HG03060 (cell line): Measurements from ENCODE around the gene MANBA.

Source experiments
- ATAC-seq: cut with Tn5 transposase; IDR thresholded peaks from one replicate; pipeline ENCODE4 v1.9.1; 2021; ENCODE audit warnings: low read depth, moderate number of reproducible peaks; ENCODE audit not compliant: unreplicated experiment

MANBA gene

DNA sequence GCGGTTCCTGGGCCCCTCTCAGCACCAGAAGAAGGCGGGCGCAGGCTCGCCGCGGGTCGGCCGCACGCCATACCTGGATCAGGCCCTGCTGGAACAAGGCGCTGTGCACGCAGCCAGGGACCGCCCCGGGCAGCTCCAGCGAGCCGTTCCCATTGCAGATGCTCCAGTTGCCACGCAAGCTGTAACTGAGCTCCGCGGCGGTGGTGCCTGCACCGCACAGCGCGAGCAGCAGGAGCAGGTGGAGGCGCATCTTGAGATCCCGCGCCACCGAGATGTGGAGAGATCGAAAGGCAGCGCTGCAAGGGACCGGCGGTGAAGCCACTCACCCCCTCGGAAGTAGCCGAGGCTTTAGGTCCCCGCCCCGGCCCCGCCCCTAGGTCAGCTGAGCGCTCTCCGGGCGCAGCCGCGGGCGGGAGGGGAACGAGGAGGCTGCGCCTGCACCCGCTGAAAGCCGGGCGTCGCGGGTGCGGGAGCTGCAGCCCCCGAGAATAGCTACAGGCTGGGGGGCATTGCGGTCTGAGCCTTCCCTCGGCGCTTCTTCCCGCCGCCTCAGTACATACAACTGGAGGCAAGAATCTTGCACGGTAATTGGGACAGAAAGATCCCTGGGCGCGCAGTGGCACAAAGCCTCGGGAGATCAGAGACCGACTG lies at the start of gene MANBA:
TSS of gene MANBA (minus strand) at position 324 of the 651 bp plus-strand sequence. CDS start at position 250, 74 bp downstream.
- ATAC-seq = peak; percentile 70

DNA sequence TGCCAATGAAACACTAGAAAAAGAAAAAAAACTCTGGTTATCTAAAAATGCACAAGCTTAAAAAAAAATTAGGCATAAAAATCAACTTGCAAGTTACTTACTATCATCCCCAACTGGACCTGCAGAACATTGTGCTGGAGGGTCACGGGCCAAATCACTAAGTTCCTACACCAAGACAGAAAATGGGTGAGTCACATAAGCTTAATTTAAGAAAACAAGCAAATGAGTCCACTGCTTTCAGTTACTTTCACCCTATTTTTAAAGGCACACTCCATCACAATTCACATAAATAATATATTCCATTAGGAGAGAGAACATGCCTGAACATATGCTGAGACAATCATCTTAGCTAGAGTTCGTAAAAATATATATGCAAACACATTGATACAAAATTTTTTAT lies 48.9 kb upstream of the MANBA start:
- ATAC-seq = no peak

- no peak for ATAC-seq
Measured at GRCh38 chr4:102809190-102809589, 48.4 kb upstream of the MANBA start.

DNA sequence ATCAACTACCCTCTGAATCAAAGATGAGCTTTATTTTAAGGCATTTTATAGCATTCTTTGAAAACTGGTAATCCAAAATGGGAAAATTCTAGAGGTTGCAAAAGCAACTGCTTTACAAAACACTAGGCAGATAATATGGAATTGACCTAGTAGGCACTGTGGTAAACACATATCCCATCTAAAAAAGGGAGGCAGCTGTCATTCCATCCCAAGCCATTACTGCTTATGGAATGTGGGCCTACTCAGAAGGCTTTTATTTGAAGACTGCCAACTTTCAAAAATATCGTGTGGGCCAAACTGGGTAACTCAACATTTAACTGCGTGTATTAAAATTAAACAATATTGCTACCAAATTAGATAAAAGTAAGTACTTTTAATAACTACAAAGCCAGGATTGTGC lies 47.2 kb upstream of the MANBA start:
- no peak for ATAC-seq

DNA sequence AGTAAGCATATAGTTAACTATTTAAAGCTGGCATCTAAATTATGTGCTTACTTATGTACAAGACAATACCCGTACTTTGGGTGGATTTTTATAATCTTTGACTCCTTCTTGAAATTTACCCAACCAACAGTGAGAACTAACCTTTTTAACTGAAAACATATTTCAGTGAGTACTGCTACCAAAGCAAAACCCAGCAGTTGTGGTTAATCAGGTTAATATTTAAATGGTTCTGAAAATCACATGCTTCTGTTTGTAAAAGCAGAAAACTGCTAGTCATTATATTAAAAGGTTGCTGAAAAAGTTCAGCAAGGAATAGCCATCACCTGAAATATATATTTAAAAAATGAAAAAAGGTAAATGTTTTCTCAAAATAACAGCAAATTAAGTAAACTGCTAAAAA lies 46.6 kb upstream of the MANBA start:
- ATAC-seq = no peak

- no peak for ATAC-seq
Measured at GRCh38 chr4:102799816-102800215, 39.0 kb upstream of the MANBA start.

- ATAC-seq = no peak
Measured at GRCh38 chr4:102794999-102795398, 34.2 kb upstream of the MANBA start.

GRCh38 chr4:102792361-102792936 lies 31.7 kb upstream of the MANBA start:
- ATAC-seq = no peak

- no peak for ATAC-seq
Measured at GRCh38 chr4:102791318-102791835, 30.6 kb upstream of the MANBA start.

DNA sequence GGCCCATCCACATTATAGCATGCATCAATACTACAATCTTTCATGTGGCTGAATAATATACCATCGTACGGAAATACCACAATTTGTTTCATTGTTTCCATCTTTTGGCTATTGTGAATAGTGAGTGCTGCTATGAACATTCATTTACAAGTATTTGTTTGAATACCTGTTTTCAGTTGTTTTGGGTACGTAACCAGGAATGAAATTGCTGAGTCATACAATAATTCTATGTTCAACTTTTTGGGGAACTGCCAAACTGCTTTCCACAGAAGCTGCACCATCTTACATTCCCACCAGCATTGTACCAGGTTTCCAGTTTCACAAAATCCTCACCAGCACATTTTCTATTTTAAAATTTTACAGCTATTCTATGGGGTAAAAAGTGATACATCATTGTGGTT lies 28.5 kb upstream of the MANBA start:
- ATAC-seq = no peak

GRCh38 chr4:102787944-102788343 lies 27.2 kb upstream of the MANBA start:
- no peak for ATAC-seq

GRCh38 chr4:102787096-102787881 lies 26.5 kb upstream of the MANBA start:
- ATAC-seq = no peak

GRCh38 chr4:102786279-102786678 lies 25.5 kb upstream of the MANBA start:
- no peak for ATAC-seq

DNA sequence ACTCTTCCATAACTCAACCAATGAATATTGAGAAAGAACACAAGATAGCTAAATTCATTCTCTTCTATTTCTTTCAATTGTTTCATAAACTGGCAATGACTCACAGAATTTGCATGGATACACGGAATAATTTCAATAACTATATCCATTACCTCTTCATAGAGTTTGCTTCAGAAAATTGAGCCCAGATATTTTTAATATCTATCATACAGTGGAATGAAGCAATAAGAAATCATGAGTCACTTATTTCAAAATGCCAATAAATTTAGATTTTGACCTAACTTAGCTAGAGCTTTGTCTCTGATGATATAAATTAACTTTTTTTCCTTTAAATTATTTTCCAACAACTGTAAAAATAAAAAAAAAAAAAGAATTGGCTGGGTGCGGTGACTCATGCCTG lies 22.2 kb upstream of the MANBA start:
- ATAC-seq = no peak

- ATAC-seq = no peak
Measured at GRCh38 chr4:102781570-102781969, 20.8 kb upstream of the MANBA start.

DNA sequence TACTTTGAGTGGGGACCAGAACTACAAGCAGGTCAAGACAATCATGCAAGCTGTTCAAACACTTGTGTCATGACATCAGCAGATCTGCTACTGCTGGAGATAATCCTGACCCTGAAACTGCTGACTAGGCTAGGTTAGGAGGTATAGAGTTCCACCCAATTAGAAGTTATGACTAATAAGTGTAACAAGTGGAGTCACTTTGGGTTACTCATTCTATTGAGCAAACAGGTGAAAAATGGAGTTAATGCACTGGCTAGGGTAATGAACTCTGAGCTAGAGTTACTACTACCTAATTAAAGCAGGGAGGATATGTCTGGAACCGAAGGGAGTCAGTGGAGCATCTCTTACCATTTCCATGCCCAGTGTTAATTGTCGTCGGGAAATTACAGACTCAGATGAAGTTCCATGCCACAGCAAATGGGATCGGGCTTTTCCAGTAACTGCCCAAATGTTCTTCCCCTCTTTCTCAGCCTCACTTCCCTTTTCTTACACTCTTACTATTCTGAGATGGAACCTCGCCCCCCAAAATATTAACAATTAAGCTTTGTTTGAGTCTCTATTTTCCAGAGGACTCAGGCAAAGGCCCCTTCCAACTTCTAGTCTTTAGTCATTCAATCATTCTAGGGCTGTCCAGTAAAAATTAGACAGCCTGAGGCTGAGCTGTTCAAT lies 19.8 kb upstream of the MANBA start:
- ATAC-seq = peak; percentile 46

- ATAC-seq = no peak
Measured at GRCh38 chr4:102779204-102779603, 18.4 kb upstream of the MANBA start.

DNA sequence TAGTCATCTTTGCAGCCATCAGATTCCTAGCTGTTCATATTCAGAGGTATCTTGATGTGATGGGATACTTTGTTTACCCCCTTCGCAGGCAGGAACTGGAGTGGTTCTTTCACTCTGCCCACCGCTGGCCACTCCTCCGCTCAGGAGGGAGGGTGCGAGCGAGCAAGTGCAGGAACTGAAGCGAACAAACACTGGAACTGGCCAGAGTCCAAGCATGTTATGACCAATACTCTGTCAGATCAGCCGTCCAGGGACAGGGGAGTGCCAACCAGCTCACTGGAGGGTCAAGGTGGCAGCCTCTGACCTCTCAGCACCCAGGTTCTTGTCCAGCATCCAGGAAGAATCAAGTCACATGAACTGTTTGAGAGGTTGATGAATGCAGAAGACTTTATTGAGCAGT lies 18.0 kb upstream of the MANBA start:
- no peak for ATAC-seq

GRCh38 chr4:102775805-102776204 lies 15.0 kb upstream of the MANBA start:
- no peak for ATAC-seq

DNA sequence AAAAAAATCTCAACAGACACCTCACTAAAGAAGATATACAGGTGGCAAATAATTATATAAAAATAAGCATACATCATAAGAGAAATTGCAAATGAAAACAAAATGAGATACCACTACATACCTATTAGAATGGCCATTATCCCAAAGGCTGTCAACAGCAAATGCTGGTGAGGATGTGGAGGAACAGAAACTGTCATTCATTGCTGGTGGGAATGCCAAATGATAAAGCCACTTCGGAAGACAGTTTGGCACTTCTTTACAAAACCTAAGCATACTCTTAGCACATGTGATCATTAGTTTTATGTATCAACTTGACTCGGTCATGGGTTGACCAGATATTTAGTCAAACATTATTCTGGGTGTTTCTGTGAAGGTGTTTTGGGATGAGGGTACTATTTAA lies 13.5 kb upstream of the MANBA start:
- no peak for ATAC-seq

DNA sequence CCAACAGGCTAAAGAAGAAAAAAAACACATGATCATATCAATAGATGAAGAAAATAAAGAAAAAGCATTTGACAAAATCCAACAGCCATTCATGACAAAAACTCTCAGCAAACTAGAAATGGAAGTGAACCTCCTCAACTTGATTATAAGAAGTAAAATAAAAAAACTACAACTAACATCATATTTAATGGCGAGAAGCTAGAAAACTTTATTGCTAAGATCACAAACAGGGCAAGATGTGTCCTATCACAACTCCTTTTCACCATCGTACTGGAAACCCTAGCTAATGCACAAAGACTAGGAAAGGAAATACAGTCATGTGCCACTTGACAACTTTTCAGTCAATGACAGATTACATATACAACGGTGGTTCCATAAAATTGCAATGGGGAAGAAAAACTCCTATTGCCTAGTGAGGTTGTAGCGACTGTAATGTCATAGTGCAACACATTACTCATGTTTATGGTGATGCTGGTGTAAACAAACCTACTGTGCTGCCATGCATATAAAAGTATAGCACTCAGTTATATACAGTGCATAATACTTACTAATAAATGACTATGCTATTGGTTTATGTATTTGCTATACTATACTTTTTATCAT lies 12.1 kb upstream of the MANBA start:
- no peak for ATAC-seq
